HG03460 (cell line): ENCODE data around the gene LDB3.

ENCODE experiments used
- ATAC-seq: cut with Tn5 transposase; IDR thresholded peaks from one replicate; pipeline ENCODE4 v1.9.1; 2021; ENCODE audit not compliant: unreplicated experiment

The LDB3 gene

DNA sequence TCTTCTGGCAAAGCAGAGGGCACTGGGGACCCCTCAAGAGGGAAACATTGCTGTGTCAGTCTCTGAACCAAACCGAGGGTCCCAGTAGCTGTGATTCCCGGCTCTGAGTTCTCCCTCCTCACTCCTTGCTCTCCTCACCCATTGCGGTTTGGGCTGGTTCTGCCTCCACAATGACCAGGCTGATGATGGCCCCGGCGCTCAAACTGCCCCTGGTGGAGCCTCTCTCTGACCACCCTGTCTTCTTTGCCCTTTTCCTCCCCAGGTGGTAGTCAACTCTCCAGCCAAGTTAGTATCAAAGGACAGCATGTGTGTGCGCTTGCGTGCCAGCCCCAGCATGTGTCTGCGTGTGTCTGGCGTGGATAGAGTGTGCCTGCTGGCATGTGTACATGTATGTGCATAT, 17.1 kb downstream of the LDB3 start:
- ATAC-seq: no peak

DNA sequence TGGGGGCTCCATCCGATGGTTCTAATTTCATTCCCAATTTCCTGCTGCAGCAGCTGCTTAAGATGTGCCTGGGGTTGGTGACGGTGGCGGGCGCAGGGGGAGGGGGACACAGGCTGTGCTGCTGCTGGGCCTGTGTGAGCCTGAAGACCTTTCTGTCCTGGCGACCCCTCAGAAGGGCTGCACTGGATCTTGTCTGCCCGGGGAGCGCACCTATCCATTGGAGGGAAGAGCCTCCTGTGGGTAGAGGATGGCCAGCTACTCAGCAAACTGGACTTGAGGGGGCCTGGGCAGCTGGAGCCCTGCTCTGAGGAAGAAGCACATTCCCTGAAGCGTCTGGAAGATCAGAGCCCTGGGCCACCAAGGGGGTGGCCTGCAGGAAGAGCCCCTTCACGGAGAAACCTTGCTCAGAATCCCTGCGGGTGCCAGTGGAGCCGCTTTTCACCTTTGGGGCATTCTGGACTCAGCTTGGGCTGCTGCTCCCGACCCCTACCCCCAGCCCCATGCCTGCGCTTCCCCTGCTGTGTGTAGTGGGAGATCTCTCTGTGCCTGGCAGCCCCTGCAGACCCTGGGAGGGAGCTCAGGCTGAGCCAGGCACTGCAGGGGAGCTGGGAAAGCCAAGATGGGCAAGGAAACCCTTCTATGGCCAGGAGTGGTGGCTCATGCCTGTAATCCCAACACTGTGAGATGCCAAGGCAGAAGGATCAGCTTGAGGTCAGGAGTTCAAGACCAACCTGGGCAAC, 17.8 kb downstream of the LDB3 start:
- no peak for ATAC-seq

DNA sequence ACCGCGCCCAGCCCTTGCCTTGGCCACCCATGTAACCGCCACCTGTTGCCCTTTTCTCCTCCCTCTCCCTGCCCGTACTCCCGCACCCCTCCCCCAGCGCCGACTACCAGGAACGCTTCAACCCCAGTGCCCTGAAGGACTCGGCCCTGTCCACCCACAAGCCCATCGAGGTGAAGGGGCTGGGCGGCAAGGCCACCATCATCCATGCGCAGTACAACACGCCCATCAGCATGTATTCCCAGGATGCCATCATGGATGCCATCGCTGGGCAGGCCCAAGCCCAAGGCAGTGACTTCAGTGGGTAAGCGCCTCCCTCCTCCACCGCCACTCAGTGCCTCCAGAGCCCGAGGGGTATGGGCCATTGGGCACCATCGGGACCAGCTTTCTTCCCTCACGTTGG, 18.7 kb downstream of the LDB3 start:
- ATAC-seq: no peak

DNA sequence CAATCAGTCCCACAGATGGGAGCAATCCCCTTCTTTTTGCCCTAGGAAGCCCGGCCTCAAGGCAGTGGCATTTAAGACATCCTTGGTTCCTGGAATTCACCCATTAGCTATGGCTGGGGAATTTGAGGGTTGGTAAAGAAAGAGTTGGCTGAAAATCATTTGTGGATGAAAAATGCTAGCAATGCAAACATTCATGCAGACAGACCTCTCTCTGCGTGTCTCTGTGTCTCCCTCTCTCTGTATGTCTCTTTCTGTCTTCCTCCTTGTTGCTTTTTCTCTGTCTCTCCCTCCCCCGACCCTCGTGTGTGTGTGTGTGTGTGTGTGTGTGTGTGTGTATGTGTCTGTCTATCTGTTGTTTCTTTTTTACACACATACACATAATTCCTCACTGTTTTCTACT, 19.4 kb downstream of the LDB3 start:
- no peak for ATAC-seq

DNA sequence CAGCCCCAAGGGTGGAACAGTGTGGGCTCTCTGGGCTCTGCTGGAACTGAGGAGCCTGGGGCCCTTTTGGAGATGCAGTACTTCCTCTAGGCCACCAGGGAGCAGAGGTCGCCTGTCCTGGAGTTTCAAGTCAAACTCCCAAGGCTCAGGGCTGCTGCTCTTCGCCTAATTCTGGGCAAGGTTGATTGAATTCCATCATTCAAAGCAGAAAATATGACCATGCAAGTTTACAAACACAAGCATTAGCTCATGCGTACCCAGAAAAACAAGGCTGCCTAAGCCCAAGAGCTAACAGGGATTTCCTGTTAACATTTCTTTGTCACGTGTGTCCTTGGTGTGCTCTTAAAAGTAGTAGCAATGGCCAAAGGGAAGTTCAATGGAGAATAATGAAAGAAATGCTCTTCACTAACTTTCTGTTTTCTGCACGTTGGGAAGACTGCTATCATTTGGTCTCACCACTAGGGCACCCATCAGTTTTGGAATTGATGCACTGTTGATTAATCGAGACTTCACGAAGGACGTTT, 20.1 kb downstream of the LDB3 start:
- peak; percentile 76 for ATAC-seq

DNA sequence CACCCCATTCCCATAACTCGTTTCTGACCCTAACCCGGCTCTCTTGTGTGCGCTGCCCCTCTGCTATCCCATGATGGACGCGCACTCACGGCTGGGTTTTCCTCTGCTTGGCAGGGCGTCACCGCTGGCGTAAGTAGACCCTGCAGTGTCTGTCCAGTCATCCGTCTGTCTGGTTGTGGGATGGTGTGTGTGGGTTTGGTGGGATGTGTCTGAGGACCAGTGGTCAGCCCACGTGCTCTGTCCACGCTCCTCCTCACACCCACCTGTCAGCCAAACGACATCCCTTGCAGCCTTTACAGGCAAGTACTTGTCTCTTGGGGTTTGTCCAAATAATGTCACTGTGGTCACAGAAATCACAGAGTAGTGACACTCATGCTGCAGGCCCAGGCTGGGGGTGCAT, 20.8 kb downstream of the LDB3 start:
- ATAC-seq: no peak

DNA sequence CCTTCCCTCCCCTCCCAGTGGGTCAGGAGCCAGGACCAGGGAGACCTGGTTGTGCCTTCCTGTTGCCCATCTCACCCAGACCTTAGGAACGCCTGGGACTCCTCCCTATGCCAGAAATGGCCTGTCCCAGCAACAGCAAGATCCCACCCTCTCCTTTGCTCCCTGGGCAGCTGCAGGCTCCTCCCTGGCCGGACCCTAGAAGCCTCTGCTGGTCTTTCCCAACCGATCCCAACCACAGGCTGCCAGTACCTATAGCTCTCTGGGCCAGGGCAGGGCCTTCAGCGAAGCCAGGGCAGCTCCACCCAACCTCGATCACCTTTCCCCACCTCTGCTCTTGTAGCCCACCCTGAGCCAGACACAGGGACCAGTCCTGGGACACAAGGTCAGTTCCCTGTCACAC, 21.9 kb downstream of the LDB3 start:
- ATAC-seq: no peak

DNA sequence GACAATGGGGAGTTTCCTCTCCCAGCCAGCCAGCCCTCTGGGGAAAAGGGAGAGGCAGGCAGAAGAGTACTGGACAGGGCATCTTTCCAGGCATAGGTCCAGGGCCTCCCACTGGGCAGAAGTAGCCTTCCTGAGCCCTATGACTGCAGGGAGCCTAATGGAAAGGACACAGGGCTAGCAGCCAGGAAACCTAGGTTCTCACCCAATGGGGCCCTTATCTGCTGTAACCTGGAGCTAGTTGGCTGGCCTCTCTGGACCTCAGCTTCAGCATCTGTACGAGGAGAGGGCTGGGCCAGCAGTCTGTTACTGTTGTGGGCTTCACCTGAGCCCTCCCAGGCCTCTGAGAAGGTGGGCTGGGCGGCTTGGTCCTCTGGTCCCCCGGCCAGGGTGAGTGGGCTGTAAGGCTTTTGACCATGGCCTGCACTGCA, 22.4 kb downstream of the LDB3 start:
- ATAC-seq: no peak

DNA sequence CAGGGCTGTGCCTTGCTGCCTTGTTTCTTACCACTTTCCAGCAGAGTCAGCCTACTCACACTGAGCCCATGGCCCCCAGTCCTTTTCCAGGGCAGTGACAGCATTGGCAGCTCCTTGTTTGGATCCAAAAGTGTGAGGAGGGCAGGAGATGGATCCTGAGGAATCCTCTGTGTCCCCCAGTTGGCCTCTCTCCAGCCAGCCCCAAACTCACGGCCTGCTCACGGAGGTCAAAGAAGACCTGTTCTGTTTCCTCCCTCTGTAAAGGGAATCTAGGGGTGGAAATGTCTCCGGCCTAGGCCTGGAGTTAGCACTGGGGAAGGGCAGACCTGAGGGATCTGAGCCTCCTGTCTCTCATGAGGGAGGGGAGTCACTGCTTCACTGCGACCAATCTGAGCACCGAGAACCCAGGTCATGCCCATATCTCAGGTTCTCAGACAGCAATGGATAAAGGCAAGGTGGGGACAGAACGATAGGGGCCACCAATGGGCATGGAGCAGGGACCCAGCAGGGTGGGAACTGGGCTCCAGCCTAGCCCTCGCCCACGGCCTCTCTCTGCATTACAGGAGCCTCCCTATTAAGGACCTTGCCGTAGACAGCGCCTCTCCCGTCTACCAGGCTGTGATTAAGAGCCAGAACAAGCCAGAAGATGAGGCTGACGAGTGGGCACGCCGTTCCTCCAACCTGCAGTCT, 23.2 kb downstream of the LDB3 start:
- ATAC-seq: no peak

DNA sequence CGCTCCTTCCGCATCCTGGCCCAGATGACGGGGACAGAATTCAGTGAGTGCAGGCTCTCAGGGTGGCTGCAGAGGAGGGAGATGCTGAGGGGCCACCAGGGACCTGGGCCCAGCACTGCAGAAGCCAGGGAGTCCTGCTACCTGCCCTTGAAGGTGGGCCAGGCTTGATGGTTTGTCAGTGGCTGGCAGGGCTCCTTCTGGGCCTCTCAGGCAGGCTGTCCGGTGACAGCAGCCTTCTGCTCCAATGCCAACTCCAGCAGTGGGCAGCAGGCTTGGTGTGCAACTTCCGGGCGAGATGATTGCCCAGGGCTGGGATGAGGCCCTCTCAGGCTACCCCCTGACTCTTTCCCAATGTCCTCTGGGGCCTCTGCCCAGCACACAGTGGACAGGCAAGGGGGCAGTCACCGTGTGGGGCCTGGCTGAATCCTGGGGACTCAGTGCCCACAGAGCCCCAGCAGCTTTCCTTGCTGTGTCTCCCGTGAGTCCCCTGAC, 23.8 kb downstream of the LDB3 start:
- ATAC-seq: no peak

DNA sequence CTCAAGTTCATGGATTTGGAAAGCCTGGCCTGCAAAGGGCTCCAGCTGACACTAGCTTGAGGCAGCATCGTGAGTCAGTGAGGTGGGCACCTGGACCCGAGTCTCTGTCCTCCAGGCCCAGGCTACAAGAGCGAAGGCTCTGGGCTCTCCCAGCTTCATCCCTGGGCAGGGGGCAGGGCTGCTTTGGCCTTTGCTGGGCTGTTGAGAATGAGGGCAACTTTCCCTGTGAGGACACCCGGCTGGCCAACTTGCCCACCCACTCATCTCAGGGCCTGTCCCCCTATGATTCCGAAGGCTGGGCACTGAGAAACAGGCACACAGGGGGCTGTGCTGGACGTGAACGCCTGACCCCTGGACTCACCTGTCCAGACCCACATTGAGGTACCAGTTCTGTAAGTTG, 24.4 kb downstream of the LDB3 start:
- no peak for ATAC-seq

DNA sequence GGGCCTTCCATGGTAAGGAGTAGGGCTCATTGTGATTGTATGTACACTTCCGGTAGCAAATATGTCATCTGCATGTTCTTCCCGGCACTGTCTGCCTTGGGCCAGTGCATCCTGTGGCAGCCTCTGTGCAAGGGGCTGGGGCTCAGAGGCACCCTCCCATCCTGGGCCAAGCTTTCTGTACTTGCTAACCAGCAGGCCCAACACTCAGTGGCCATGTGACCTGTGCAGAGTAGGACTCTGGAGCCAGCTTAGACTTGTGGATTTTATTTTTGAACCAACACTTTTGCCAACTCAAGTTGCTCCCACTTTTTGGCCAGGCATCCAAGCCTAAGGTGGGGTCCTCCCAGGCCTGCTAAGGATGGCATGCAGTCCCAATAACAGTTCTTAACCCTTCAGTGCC, 25.0 kb downstream of the LDB3 start:
- ATAC-seq: no peak

DNA sequence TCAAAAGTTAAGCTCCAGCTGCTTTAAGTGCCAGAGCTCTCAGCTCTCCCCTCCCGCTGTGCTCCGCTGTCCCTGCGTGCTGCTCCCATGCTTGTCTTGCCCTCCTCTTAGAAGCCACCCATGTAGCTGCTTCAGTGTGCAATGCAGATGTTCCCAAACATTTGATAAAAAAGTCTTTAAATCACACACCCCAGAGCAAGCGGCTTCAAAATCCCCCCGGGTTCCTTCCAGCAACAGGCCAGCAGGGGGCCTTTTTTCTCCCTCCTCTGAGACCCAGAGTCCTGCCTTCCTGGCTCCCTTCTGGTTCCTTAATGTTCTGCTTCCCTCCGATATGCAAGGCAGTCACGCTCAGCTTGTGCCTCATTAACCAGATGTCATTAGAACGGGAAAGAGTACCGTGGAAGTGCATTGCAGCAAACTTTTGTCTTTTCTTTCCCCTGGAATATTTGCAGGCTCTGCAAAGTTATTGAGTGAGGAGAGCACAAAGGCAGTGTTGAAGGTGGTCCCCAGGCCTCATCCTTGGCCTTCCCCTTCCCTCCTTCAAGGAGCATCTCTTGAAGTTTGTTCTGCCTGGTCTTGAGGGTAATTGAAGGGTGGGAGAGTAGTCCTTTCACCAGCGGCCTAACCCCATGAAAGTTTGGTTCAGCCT, 25.5 kb downstream of the LDB3 start:
- ATAC-seq: no peak

DNA sequence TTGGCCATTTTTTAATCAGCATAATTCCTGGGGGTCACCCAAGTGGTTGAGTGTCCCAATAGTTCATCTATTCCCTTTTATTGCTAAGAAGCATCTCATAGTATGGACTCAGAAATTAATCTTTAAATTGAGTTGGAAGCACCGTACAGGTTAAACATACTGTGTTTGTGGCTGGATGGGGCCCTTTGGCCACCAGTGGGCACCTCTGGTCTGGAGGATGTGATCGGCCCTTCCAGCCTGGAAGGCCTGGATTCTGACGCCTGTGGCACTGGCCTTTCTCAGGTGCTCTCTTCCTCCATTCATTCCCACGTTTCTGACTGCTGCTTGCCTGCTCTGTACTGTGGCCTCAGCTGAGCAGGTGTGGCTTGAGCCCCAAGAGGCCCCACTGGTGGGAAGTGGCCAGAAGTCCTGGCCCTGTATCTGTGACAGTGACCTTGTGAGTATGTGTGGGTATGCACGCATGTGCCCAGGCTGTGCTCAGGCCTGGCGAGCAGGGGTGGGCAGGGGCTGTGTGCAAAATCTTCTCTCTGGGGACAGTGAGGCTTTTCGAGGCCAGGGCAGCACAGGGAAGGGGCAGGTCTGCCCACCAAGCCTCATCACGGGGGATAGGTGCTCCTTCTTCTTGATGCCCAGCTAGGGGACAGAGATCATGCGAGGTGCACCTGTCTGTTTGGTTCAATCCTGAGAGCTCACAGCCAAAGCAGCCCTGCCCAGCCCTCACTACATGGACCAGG, 30.1 kb downstream of the LDB3 start:
- ATAC-seq: no peak

DNA sequence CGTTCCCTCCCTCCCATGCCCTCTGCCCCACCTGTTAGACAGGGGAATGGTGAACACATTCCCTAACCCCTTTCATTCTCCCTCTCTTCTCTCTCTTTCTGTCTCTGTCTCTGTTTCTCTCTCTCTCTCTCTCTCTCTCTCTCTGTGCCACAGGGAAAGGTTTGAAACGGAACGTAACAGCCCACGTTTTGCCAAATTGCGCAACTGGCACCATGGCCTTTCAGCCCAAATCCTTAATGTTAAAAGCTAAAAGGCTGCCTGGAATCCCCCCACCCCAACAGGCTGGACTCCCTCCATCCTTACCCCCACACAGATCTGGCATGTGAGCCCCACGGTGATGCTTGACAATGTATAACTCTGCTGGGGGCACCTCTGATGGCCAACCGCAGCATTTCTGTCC, 30.8 kb downstream of the LDB3 start:
- ATAC-seq: no peak

DNA sequence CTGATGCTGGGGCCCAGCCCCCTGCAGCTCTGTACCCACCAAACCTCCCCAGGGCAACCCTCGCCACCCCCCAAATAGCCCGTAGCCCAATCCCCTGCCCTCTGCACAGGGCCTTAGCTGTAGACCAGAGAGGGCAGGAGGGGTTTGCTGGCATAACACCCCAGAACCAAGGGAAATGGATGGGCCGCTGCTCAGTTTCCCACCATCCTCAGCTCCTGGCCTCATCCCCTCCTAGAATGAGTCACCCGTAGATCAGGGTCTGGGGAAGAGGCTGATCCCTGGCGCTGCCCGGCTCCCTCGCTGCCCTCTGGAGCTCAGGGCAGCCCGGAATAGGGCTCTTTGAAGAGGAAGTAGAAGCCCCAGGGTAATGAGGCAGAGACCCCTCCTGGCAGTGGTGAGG, 31.2 kb downstream of the LDB3 start:
- no peak for ATAC-seq

DNA sequence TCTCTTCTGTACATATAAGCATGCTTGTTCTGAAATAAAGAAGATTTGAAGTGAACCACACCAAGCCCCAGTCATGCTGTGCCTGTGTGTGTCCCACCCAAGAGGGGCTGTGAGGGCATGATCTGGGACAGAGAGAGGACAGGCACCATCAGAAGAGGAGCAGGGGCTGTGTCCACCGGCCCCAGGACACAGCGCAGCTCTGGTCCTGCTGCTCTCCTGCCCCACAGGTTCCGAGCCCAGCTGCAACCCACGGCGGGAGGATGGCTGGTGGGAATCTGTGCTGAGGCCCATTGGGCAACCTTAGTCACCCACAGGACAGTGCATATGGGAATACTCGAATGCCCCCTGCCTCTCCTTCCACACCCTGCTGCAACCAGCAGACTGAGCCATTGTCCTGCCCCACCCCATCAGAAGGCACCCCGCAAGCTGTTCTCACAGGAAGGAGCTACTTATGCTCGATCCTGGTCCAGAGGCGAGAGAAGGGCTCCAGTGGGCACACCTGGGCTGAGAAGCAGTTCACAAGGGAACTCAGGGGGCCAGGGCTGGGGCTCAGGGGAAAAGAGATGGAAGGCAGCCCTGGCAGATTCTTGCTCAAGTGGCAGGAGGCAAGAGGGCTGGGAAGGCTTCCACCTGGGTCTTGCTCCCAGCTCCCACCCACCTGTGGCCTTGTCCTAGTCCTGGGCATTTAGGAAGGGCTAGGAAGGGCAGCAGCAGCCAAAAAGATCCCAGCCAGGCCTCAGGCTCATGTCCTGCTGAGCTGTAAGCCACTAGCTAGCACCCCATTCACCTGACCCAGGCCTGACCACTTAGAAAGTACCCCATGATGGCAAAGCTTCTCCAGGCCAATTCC, 31.9 kb downstream of the LDB3 start:
- ATAC-seq: no peak

DNA sequence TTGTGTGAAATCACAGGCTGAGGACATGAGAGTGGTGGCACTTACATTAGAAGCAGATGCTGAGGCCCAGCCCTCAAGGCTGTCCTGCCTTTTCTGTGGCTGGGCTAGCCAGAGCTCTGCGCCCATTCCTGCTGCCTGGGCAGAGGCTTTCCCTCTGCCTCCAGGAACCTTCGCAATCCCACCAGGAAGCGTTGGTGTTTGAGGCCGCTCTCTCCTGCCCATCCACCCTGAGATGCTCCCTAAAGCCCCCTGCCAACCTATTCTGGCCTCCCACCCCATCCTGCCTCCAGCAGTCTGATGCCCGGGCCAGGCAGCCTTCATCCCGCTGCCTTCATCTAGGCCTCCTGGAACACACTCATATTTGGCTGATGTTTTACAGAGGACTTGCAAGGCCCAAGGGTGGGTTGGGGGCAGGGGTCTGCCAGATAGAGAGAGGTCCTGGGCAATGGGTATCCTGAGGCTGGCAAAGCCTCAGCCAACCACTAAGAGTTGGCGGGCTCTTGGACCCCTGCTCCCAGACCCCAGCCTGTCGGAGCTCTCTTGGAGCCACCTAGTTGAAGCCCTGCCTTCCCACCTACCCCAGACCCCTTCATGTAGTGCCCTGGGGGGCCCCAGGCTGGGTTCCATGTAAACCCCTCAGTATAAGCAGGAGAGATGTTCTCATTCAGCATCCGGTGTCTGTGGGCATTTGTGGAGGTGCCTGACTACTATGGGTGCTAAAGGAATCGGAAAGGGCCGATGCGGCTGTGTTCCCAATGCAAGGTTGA, 32.7 kb downstream of the LDB3 start:
- ATAC-seq: no peak

DNA sequence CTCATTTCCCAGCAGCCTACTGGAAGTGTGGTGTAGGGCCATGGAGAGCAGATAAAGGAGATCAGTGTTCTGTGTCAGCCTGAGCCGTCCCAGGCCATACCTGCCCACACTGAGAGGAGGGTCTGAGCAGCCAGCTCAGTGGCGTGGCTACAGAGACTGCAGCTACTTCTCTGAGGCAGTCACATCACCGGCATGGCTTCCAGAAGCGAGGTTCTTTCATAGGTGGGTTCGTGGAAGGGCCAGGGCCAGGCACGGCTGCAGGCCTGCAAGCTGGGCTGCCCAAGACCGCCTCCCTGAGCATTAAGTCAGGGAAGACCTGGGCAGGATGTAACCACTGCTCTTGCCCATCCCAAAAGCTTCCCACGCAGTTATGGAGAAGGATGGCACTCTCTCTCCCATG, 34.9 kb downstream of the LDB3 start:
- no peak for ATAC-seq

DNA sequence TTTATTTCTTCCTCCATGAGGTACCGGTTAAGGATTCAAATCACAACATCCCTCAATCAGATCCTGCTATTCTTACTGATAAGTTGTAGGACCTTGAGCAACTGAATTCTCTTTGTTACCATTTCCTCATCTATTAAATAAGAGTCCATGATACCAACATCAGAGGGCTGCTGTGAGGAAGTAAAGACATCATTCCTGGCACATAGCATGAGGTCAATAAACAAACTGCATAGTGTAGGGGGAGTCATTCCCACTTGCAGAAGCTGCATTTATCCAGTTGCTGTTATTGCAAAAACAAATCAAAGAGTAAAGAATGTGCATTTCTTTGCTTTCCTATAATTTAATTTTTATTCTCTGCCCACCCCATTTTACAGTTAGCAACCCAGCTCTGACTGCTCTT, 36.8 kb downstream of the LDB3 start:
- ATAC-seq: no peak
